H1 (cell line): Measurements from ENCODE around the gene ARHGEF12. TPM values are rescaled to one million over a fixed set of nuclear protein-coding genes. Genes with fewer than 3 reads are reported as not detected.

ENCODE experiments used
- CTCF ChIA-PET: fragments of 300-600 bp; sonication (Branson Sonifier 250); formaldehyde crosslinking; loops from one replicate; lab custom pipeline; 2021; ENCODE audit not compliant: partially characterized antibody; lab: Charles Lee
- POLR2A ChIA-PET: fragments of 300-600 bp; sonication (Branson Sonifier 250); formaldehyde crosslinking; loops from one replicate; lab custom pipeline; 2021; ENCODE audit warnings: inconsistent platforms; ENCODE audit not compliant: partially characterized antibody; lab: Charles Lee
- DNase-seq, 2 experiments: peaks; one replicate each; pipeline versions ENCODE4 v3.0.0 to v3.0.0-alpha.2; 2010 to 2022; ENCODE audit warnings: low spot score in 2 of 2, low read depth in 1 of 2, mixed read lengths in 1 of 2
- FAIRE-seq: peaks from 2 replicates; lab custom pipeline; 2011; peaks lifted over from hg19 to GRCh38; lab: Jason Lieb, UNC
- H2AFZ ChIP-seq: 2 replicates; pipeline ENCODE4 v1.8.1; 2012; ENCODE audit warnings: low read length, inconsistent platforms
- H2AK5ac ChIP-seq: 2 replicates; pipeline ENCODE4 v1.6.1; 2013; ENCODE audit warnings: low read depth, low read length
- H2BK120ac ChIP-seq: replicated peaks from 2 replicates; pipeline ENCODE3; 2013; ENCODE audit warnings: low read depth, low read length, inconsistent platforms
- H2BK12ac ChIP-seq: 2 replicates; pipeline ENCODE4 v1.6.1; 2013; ENCODE audit warnings: low read depth, low read length
- H2BK15ac ChIP-seq: 2 replicates; pipeline ENCODE4 v1.6.1; 2013; ENCODE audit warnings: low read length
- H2BK20ac ChIP-seq: 2 replicates; pipeline ENCODE4 v1.6.1; 2013; ENCODE audit warnings: low read length
- H2BK5ac ChIP-seq: 2 replicates; pipeline ENCODE4 v1.6.1; 2013; ENCODE audit warnings: low read depth, low read length
- H3K14ac ChIP-seq: 2 replicates; pipeline ENCODE4 v1.6.1; 2013; ENCODE audit warnings: inconsistent platforms; ENCODE audit not compliant: insufficient read length
- H3K18ac ChIP-seq: 2 replicates; pipeline ENCODE4 v1.6.1; 2013; ENCODE audit warnings: low read length; ENCODE audit errors: extremely low read depth
- H3K23ac ChIP-seq: 2 replicates; pipeline ENCODE4 v1.6.1; 2013; ENCODE audit warnings: inconsistent platforms; ENCODE audit not compliant: insufficient read length
- H3K23me2 ChIP-seq: 2 replicates; pipeline ENCODE4 v1.6.1; 2013; ENCODE audit warnings: low read depth, low read length
- H3K27ac ChIP-seq: 2 replicates; pipeline ENCODE4 v1.6.1; 2011; ENCODE audit warnings: low read depth, low read length, inconsistent platforms
- H3K27me3 ChIP-seq, 4 experiments: replicated peaks in 1 of 4; 1 replicate in 1 of 4; 2 replicates in 3 of 4; pipeline versions ENCODE4 v1.6.1 to v1.8.1; 2011 to 2013; ENCODE audit warnings: low read length in 3 of 4, mild to moderate bottlenecking in 3 of 4, inconsistent platforms in 2 of 4, mixed read lengths in 2 of 4, moderate library complexity in 1 of 4; ENCODE audit not compliant: control insufficient read depth in 3 of 4, insufficient read depth in 3 of 4; ENCODE audit errors: extremely low read depth in 1 of 4
- H3K36me3 ChIP-seq, 4 experiments: 2 replicates each; pipeline versions ENCODE4 v1.6.1 to v1.8.1; 2011 to 2013; ENCODE audit warnings: mild to moderate bottlenecking in 4 of 4, low read length in 3 of 4, moderate library complexity in 2 of 4, control low read depth in 1 of 4, inconsistent platforms in 1 of 4; ENCODE audit not compliant: insufficient read depth in 4 of 4, control insufficient read depth in 2 of 4
- H3K4ac ChIP-seq: replicated peaks from 2 replicates; pipeline ENCODE3; 2013; ENCODE audit warnings: low read length, low read depth, mixed read lengths, inconsistent platforms; ENCODE audit not compliant: insufficient read length
- H3K4me1 ChIP-seq, 4 experiments: replicated peaks in 1 of 4; 1 replicate in 1 of 4; 2 replicates in 3 of 4; pipeline versions ENCODE4 v1.6.1 to v1.8.1; 2011 to 2013; ENCODE audit warnings: low read length in 3 of 4, inconsistent platforms in 2 of 4, mixed read lengths in 1 of 4; ENCODE audit not compliant: insufficient read depth in 4 of 4, control insufficient read depth in 3 of 4
- H3K4me2 ChIP-seq, 2 experiments: 2 replicates each; pipeline versions ENCODE4 v1.6.1 to v1.8.1; 2011 to 2013; ENCODE audit warnings: low read depth in 2 of 2, low read length in 2 of 2, control low read depth in 1 of 2, inconsistent platforms in 1 of 2, mild to moderate bottlenecking in 1 of 2; ENCODE audit not compliant: insufficient read depth in 1 of 2
- H3K4me3 ChIP-seq, 4 experiments: fragments of 200-600, 300-600 bp in 1 of 4; sonication (generic), shearing (Covaris generic), sonication (Bioruptor Twin) in 1 of 4; 2 replicates each; pipeline versions ENCODE4 v1.5.1 to v1.8.1; 2011 to 2016; ENCODE audit warnings: low read length in 4 of 4, low read depth in 3 of 4, control low read depth in 2 of 4, inconsistent platforms in 2 of 4, mild to moderate bottlenecking in 2 of 4, mixed read lengths in 1 of 4, moderate library complexity in 1 of 4; ENCODE audit not compliant: insufficient read depth in 2 of 4; ENCODE audit errors: extremely low read depth in 1 of 4
- H3K56ac ChIP-seq: replicated peaks from 2 replicates; pipeline ENCODE3; 2013; ENCODE audit warnings: low read depth, mild to moderate bottlenecking, mixed read lengths, low read length, inconsistent platforms; ENCODE audit not compliant: insufficient read length
- H3K79me1 ChIP-seq: 2 replicates; pipeline ENCODE4 v1.6.1; 2013; ENCODE audit warnings: low read depth, low read length, control low read depth
- H3K79me2 ChIP-seq, 2 experiments: 2 replicates each; pipeline versions ENCODE4 v1.6.1 to v1.8.1; 2012 to 2013; ENCODE audit warnings: low read length in 2 of 2, mild to moderate bottlenecking in 2 of 2, inconsistent platforms in 1 of 2; ENCODE audit not compliant: insufficient read depth in 2 of 2, control insufficient read depth in 1 of 2
- H3K9ac ChIP-seq, 4 experiments: replicated peaks in 1 of 4; 1 replicate in 1 of 4; 2 replicates in 3 of 4; pipeline versions ENCODE4 v1.6.1 to v1.8.1; 2011 to 2013; ENCODE audit warnings: low read depth in 3 of 4, low read length in 3 of 4, control low read depth in 2 of 4, mild to moderate bottlenecking in 2 of 4, moderate library complexity in 2 of 4, inconsistent platforms in 1 of 4; ENCODE audit errors: extremely low read depth in 1 of 4
- H3K9me3 ChIP-seq, 2 experiments: 2 replicates each; pipeline versions ENCODE4 v1.6.1 to v1.8.1; 2012 to 2013; ENCODE audit warnings: mild to moderate bottlenecking in 2 of 2, moderate library complexity in 2 of 2, control low read depth in 1 of 2, inconsistent platforms in 1 of 2, low read depth in 1 of 2, low read length in 1 of 2, mixed read lengths in 1 of 2; ENCODE audit not compliant: insufficient read depth in 2 of 2
- H4K20me1 ChIP-seq, 2 experiments: replicated peaks in 1 of 2; 2 replicates each; pipeline versions ENCODE3 to v1.8.1; 2011 to 2013; ENCODE audit warnings: inconsistent platforms in 2 of 2, low read length in 2 of 2, mild to moderate bottlenecking in 1 of 2; ENCODE audit not compliant: insufficient read depth in 2 of 2, control insufficient read depth in 1 of 2
- H4K5ac ChIP-seq: 2 replicates; pipeline ENCODE4 v1.6.1; 2013; ENCODE audit warnings: low read length, low read depth, mixed read lengths, inconsistent platforms; ENCODE audit not compliant: insufficient read length
- H4K8ac ChIP-seq: 2 replicates; pipeline ENCODE4 v1.8.0; 2013; ENCODE audit warnings: mild to moderate bottlenecking, moderate library complexity, low read length, inconsistent platforms; ENCODE audit not compliant: insufficient read depth; ENCODE audit errors: extremely low read depth
- H4K91ac ChIP-seq: replicated peaks from 2 replicates; pipeline ENCODE3; 2013; ENCODE audit warnings: low read length, mixed read lengths, inconsistent platforms; ENCODE audit not compliant: insufficient read length
- ATF3 ChIP-seq: IDR thresholded peaks from 2 replicates; pipeline ENCODE4 v1.6.1; 2011; ENCODE audit warnings: low read depth, mild to moderate bottlenecking, low read length; ENCODE audit not compliant: insufficient read depth
- CBX8 ChIP-seq: fragments of 300-800, 300-1000 bp; sonication (generic); IDR thresholded peaks from 2 replicates; pipeline ENCODE4 v1.7.1; 2016; ENCODE audit warnings: low read depth, low read length, borderline replicate concordance
- CREB1 ChIP-seq: IDR thresholded peaks from 2 replicates; pipeline ENCODE4 v1.6.1; 2012; ENCODE audit warnings: inconsistent platforms
- CTBP2 ChIP-seq: IDR thresholded peaks from 2 replicates; pipeline ENCODE4 v1.7.0; 2011; ENCODE audit warnings: borderline replicate concordance, mild to moderate bottlenecking, moderate library complexity, mixed read lengths, low read length; ENCODE audit not compliant: insufficient read depth, insufficient read length
- HDAC6 ChIP-seq: IDR thresholded peaks from one replicate; pipeline ENCODE4 v1.7.1; 2012; ENCODE audit warnings: low read depth, mild to moderate bottlenecking, inconsistent platforms, low read length, moderate library complexity
- KDM1A ChIP-seq: fragments of 200-600, 300-600 bp; sonication (generic); IDR thresholded peaks from 2 replicates; pipeline ENCODE4 v1.7.1; 2016; ENCODE audit warnings: mild to moderate bottlenecking, low read length, borderline replicate concordance
- SIN3A ChIP-seq, 2 experiments: IDR thresholded peaks in 1 of 2; conservative IDR thresholded peaks in 1 of 2; 2 replicates each; pipeline ENCODE4 v1.6.1; 2011 to 2012; ENCODE audit warnings: low read length in 2 of 2, improper control_type of control experiment in 1 of 2, low read depth in 1 of 2, mild to moderate bottlenecking in 1 of 2
- TAF1 ChIP-seq: IDR thresholded peaks from 2 replicates; pipeline ENCODE4 v1.6.1; 2011; ENCODE audit warnings: mild to moderate bottlenecking, low read depth, low read length
- TAF7 ChIP-seq: optimal IDR thresholded peaks from 2 replicates; pipeline ENCODE3; 2011; ENCODE audit warnings: low read depth, mild to moderate bottlenecking, inconsistent platforms, low read length, moderate library complexity, borderline replicate concordance
- WGBS, 2 experiments: shearing (Covaris generic) in 1 of 2; methylation state at CpG; one replicate each; pipeline versions ENCODE4 v1.1.6 to v1.1.7; 2013 to 2015; ENCODE audit warnings: low lambda C conversion rate in 2 of 2, mixed read lengths in 2 of 2, inconsistent platforms in 1 of 2, low coverage in 1 of 2, missing lambda C conversion rate in 1 of 2; ENCODE audit not compliant: insufficient replicate concordance in 2 of 2, insufficient coverage in 1 of 2, insufficient read length in 1 of 2; ENCODE audit errors: extremely low coverage in 1 of 2, missing lambda C conversion rate in 1 of 2; 5-methylcytosine and 5-hydroxymethylcytosine counted together
- polyA plus RNA-seq, 7 experiments: library from polyadenylated mRNA; depleted of rRNA in 3 of 7; stranded (reverse) in 5 of 7; unstranded in 2 of 7; fragments of >200 nt in 5 of 7; fragments of 200-250 nt in 2 of 7; gene quantifications; 1 replicate in 5 of 7; 2 replicates in 1 of 7; 4 replicates in 1 of 7; pipeline versions ENCODE4 v1.2.1 to v1.2.3, GENCODE V29; 2011 to 2013; ENCODE audit warnings: missing spikeins in 2 of 7, mixed read lengths in 2 of 7
- total RNA-seq: library from RNA; stranded (reverse); fragmentation: NEBNext Ultra II Directional; extraction: Animal tissue kit (Norgen Biotek cat#: 25700); gene quantifications from 2 replicates; pipeline ENCODE4 v1.2.1, GENCODE V29; 2021
- TF ChIP-seq, protein P1 (sequence below): IDR thresholded peaks from 2 replicates; pipeline ENCODE4 v1.6.1; 2012; ENCODE audit warnings: low read length, inconsistent platforms

ARHGEF12 gene
- total and polyA plus RNA-seq, 2 of the 8 experiments (the other 6 are each of a cell fraction or from before 2014, with no cell fraction given): 5.1 to 33.7 TPM

GRCh38 chr11:120386774-120387371, 50.7 kb downstream of the ARHGEF12 start:
- Histone ChIP-seq H2BK12ac (no peak overlapping the region), H3K9me3 (peaks cover 6 to 10% of the 10 kb centered on the region in 2 experiments), H3K4me3 (no peak overlapping the region), H3K4me1 (peaks cover 0 to 3% (median 1%) of the 10 kb centered on the region in 4 experiments; a peak in 3 of 7 replicates), H2BK5ac (no peak overlapping the region), H3K14ac (no peak overlapping the region), H4K91ac (no peak overlapping the region), H4K5ac (no peak overlapping the region), H2BK20ac (no peak overlapping the region), H3K18ac (no peak overlapping the region), H3K79me2 (peaks cover 0 to 80% of the 10 kb centered on the region in 2 experiments; a peak in 2 of 4 replicates), H3K4ac (no peak overlapping the region), H2AFZ (no peak overlapping the region), H2BK15ac (no peak overlapping the region), H3K4me2 (no peak overlapping the region), H3K27ac (no peak overlapping the region), H4K8ac (no peak overlapping the region), H3K79me1 (peaks cover 4% of the 10 kb centered on the region; the same call in 1 of the 2 replicates), H3K56ac (no peak overlapping the region), H3K36me3 (0 out of 8 replicates have a peak, but pooled peaks cover 0 to 4% (median 0%) of the 10 kb centered on the region in 4 experiments), H4K20me1 (no peaks in the 10 kb centered on the region), H3K9ac (no peak overlapping the region), H3K27me3 (no peaks in the 10 kb centered on the region), H2BK120ac (no peak overlapping the region), H3K23ac (no peak overlapping the region), H3K23me2 (no peaks in the 10 kb centered on the region), H2AK5ac (no peak overlapping the region)
- WGBS, 2 experiments: 84% methylated on average over 2 of the region's 2 CpGs; no CpG with 5 or more reads in 1 of the 2 experiments
- FAIRE-seq: no peak
- no peak for DNase-seq
- POLR2A ChIA-PET: interaction anchor here (1.0 kb wide), 1 partner anchor 28 kb away, joined by 4 read pairs; no protein-coding TSS in a partner anchor
- CTCF ChIA-PET: no interaction called here
- TF ChIP-seq, protein P1, sequence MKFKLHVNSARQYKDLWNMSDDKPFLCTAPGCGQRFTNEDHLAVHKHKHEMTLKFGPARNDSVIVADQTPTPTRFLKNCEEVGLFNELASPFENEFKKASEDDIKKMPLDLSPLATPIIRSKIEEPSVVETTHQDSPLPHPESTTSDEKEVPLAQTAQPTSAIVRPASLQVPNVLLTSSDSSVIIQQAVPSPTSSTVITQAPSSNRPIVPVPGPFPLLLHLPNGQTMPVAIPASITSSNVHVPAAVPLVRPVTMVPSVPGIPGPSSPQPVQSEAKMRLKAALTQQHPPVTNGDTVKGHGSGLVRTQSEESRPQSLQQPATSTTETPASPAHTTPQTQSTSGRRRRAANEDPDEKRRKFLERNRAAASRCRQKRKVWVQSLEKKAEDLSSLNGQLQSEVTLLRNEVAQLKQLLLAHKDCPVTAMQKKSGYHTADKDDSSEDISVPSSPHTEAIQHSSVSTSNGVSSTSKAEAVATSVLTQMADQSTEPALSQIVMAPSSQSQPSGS: no peak
- TF ChIP-seq CBX8 (no peak), CTBP2 (no peak), ATF3 (no peak), TAF1 (no peak), SIN3A (conservative IDR thresholded peaks at IDR 0.05 in 1 of 2, IDR thresholded peaks at IDR 0.05 in 1 of 2; ENCODE audit: low read depth in 1 of 2, low read length in 2 of 2) (no peak), HDAC6 (no peak), KDM1A (no peak), CREB1 (no peak), TAF7 (no peak)
